ENCODE data around the gene CSF3R.

DNA sequence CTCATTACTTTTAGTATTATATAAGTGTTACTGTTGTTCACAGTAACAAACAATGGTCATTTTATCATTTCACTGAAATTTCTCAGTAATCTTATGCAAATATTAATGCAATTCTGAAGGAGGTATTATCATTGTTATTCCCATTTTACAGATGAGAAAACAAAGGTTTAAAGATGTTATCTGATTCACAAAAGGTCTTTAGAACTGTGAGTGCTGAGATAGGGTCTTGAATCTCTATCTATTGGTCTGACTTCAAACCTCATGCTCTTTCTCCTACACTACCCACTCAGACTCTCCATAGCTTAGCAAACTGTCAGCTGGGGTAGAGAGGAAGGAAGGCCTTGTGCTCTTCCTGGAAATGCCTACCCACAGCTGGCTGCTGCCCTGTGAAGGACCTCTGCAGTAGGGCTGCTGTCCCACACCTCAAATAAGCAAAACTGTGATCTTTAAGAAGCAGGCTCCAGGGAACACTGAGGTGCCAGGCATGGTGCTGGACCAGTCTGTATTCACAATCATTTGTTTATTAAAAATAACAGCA lies 26.3 kb downstream of the CSF3R start:
- TF ChIP-seq GABPA (IDR thresholded peaks at IDR 0.05; ENCODE audit: low read depth) (no peak), RCOR1 (IDR thresholded peaks at IDR 0.05; ENCODE audit: low read length) (no peak), POLR2AphosphoS5 (IDR thresholded peaks at IDR 0.05; ENCODE audit: low read depth, low read length) (no peak), RAD21 (IDR thresholded peaks at IDR 0.05; ENCODE audit: low read length) (no peak)
- TF ChIP-seq, protein P1, sequence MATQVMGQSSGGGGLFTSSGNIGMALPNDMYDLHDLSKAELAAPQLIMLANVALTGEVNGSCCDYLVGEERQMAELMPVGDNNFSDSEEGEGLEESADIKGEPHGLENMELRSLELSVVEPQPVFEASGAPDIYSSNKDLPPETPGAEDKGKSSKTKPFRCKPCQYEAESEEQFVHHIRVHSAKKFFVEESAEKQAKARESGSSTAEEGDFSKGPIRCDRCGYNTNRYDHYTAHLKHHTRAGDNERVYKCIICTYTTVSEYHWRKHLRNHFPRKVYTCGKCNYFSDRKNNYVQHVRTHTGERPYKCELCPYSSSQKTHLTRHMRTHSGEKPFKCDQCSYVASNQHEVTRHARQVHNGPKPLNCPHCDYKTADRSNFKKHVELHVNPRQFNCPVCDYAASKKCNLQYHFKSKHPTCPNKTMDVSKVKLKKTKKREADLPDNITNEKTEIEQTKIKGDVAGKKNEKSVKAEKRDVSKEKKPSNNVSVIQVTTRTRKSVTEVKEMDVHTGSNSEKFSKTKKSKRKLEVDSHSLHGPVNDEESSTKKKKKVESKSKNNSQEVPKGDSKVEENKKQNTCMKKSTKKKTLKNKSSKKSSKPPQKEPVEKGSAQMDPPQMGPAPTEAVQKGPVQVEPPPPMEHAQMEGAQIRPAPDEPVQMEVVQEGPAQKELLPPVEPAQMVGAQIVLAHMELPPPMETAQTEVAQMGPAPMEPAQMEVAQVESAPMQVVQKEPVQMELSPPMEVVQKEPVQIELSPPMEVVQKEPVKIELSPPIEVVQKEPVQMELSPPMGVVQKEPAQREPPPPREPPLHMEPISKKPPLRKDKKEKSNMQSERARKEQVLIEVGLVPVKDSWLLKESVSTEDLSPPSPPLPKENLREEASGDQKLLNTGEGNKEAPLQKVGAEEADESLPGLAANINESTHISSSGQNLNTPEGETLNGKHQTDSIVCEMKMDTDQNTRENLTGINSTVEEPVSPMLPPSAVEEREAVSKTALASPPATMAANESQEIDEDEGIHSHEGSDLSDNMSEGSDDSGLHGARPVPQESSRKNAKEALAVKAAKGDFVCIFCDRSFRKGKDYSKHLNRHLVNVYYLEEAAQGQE (IDR thresholded peaks at IDR 0.05; ENCODE audit: low read depth, low read length) = no peak
- TF ChIP-seq, protein P2, sequence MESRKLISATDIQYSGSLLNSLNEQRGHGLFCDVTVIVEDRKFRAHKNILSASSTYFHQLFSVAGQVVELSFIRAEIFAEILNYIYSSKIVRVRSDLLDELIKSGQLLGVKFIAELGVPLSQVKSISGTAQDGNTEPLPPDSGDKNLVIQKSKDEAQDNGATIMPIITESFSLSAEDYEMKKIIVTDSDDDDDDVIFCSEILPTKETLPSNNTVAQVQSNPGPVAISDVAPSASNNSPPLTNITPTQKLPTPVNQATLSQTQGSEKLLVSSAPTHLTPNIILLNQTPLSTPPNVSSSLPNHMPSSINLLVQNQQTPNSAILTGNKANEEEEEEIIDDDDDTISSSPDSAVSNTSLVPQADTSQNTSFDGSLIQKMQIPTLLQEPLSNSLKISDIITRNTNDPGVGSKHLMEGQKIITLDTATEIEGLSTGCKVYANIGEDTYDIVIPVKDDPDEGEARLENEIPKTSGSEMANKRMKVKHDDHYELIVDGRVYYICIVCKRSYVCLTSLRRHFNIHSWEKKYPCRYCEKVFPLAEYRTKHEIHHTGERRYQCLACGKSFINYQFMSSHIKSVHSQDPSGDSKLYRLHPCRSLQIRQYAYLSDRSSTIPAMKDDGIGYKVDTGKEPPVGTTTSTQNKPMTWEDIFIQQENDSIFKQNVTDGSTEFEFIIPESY (IDR thresholded peaks at IDR 0.05; ENCODE audit: borderline replicate concordance, low read depth) = no peak
- TF ChIP-seq, protein P3, sequence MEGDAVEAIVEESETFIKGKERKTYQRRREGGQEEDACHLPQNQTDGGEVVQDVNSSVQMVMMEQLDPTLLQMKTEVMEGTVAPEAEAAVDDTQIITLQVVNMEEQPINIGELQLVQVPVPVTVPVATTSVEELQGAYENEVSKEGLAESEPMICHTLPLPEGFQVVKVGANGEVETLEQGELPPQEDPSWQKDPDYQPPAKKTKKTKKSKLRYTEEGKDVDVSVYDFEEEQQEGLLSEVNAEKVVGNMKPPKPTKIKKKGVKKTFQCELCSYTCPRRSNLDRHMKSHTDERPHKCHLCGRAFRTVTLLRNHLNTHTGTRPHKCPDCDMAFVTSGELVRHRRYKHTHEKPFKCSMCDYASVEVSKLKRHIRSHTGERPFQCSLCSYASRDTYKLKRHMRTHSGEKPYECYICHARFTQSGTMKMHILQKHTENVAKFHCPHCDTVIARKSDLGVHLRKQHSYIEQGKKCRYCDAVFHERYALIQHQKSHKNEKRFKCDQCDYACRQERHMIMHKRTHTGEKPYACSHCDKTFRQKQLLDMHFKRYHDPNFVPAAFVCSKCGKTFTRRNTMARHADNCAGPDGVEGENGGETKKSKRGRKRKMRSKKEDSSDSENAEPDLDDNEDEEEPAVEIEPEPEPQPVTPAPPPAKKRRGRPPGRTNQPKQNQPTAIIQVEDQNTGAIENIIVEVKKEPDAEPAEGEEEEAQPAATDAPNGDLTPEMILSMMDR (IDR thresholded peaks at IDR 0.05) = no peak
- TF ChIP-seq, protein P4, sequence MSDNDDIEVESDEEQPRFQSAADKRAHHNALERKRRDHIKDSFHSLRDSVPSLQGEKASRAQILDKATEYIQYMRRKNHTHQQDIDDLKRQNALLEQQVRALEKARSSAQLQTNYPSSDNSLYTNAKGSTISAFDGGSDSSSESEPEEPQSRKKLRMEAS (IDR thresholded peaks at IDR 0.05; ENCODE audit: low read depth) = no peak
